ENCODE data around the gene MAPK4.

The MAPK4 gene

DNA sequence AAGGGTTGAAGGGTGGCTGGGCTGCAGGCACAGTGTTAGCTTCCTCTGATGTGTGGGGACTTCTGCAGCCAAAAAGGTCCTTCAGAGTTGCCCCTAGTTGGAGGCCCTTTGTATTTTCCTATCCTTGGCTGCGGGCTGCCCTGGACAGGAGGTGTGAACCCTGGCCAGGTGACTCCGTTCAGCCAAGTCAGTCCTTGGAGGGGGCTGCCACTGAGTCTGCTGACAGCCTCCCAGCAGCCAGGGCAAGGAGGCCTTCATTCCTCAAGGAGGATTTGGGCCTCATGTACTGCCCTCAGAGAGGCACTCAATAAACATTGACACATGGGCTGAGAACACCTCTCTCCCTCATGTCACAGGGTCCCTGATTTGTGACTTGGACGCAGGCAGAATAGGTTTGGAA lies 62.4 kb downstream of the MAPK4 start:
- TF ChIP-seq EZH2 (IDR thresholded peaks at IDR 0.05; ENCODE audit: borderline replicate concordance, low read depth, low read length, severe bottlenecking), result no peak
- TF ChIP-seq, protein P1, sequence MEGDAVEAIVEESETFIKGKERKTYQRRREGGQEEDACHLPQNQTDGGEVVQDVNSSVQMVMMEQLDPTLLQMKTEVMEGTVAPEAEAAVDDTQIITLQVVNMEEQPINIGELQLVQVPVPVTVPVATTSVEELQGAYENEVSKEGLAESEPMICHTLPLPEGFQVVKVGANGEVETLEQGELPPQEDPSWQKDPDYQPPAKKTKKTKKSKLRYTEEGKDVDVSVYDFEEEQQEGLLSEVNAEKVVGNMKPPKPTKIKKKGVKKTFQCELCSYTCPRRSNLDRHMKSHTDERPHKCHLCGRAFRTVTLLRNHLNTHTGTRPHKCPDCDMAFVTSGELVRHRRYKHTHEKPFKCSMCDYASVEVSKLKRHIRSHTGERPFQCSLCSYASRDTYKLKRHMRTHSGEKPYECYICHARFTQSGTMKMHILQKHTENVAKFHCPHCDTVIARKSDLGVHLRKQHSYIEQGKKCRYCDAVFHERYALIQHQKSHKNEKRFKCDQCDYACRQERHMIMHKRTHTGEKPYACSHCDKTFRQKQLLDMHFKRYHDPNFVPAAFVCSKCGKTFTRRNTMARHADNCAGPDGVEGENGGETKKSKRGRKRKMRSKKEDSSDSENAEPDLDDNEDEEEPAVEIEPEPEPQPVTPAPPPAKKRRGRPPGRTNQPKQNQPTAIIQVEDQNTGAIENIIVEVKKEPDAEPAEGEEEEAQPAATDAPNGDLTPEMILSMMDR (IDR thresholded peaks at IDR 0.05; ENCODE audit: borderline replicate concordance, extremely low read depth, low read length, poor library complexity, severe bottlenecking), result no peak
- H2AFZ ChIP-seq (ENCODE audit: low read depth, low read length), result no peak overlapping the region
- no peak for ATAC-seq (ENCODE audit: insufficient read depth, low read depth)
- no peak overlapping the region for H3K4me2 ChIP-seq (ENCODE audit: insufficient read depth, low read length)
- no peaks in the 10 kb centered on the region for H3K36me3 ChIP-seq (ENCODE audit: insufficient read depth, low read length)
- no peak overlapping the region for H3K9ac ChIP-seq (ENCODE audit: low read depth, low read length)
- no peak for DNase-seq
- H3K27ac ChIP-seq (ENCODE audit: low read length), result no peak overlapping the region
- H3K9me3 ChIP-seq (ENCODE audit: insufficient read depth, low read length, severe bottlenecking), result no peaks in the 10 kb centered on the region
- no peaks in the 10 kb centered on the region for H3K4me1 ChIP-seq (ENCODE audit: insufficient read depth, low read length)
- no peak overlapping the region for H3K4me3 ChIP-seq (ENCODE audit: low read depth in 1 of 2, low read length in 2 of 2)
- no peaks in the 10 kb centered on the region for H4K20me1 ChIP-seq (ENCODE audit: insufficient read depth, low read length)
- H3K79me2 ChIP-seq (ENCODE audit: insufficient read depth, low read length), result no peaks in the 10 kb centered on the region
- H3K27me3 ChIP-seq (ENCODE audit: insufficient read depth, low read length, poor library complexity), result peaks cover 3% of the 10 kb centered on the region

DNA sequence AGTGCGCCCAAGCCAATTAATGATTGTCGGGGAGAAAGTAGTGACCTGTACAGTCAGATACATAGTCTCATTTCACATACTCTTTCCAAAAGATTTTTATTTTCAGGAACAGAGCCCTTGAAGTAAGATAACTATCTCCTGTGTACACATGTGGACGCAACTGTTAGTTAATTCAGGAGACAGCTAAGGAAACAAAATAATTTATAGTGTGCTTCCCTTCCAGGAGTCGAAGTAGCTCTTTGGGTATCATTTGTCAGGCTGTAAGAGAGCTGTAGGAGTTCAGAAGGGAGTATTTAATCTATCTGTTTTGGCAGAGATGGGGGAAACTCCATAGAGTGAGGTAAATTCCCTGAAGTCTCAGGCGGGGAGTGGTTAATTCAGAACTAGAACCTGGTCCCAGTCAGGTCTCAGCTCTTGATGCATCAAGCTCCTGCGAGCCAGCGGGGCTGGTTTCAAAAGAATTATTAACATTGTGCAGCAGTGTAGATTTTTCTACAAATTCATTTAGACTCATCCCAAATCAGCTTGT lies 63.0 kb downstream of the MAPK4 start:
- Histone ChIP-seq H2AFZ (ENCODE audit: low read depth, low read length) (no peak overlapping the region), H3K79me2 (ENCODE audit: insufficient read depth, low read length) (no peaks in the 10 kb centered on the region), H4K20me1 (ENCODE audit: insufficient read depth, low read length) (no peaks in the 10 kb centered on the region), H3K4me1 (ENCODE audit: insufficient read depth, low read length) (no peaks in the 10 kb centered on the region), H3K27ac (ENCODE audit: low read length) (no peak overlapping the region), H3K36me3 (ENCODE audit: insufficient read depth, low read length) (no peaks in the 10 kb centered on the region), H3K9me3 (ENCODE audit: insufficient read depth, low read length, severe bottlenecking) (no peaks in the 10 kb centered on the region), H3K4me3 (ENCODE audit: low read depth in 1 of 2, low read length in 2 of 2) (no peak overlapping the region), H3K4me2 (ENCODE audit: insufficient read depth, low read length) (no peak overlapping the region), H3K9ac (ENCODE audit: low read depth, low read length) (no peak overlapping the region), H3K27me3 (ENCODE audit: insufficient read depth, low read length, poor library complexity) (peaks cover 3% of the 10 kb centered on the region)
- ATAC-seq (ENCODE audit: insufficient read depth, low read depth) (no peak), DNase-seq (no peak)
- no peak for TF ChIP-seq EZH2 (IDR thresholded peaks at IDR 0.05; ENCODE audit: borderline replicate concordance, low read depth, low read length, severe bottlenecking)
- TF ChIP-seq, protein P1 (IDR thresholded peaks at IDR 0.05; ENCODE audit: borderline replicate concordance, extremely low read depth, low read length, poor library complexity, severe bottlenecking), result no peak

DNA sequence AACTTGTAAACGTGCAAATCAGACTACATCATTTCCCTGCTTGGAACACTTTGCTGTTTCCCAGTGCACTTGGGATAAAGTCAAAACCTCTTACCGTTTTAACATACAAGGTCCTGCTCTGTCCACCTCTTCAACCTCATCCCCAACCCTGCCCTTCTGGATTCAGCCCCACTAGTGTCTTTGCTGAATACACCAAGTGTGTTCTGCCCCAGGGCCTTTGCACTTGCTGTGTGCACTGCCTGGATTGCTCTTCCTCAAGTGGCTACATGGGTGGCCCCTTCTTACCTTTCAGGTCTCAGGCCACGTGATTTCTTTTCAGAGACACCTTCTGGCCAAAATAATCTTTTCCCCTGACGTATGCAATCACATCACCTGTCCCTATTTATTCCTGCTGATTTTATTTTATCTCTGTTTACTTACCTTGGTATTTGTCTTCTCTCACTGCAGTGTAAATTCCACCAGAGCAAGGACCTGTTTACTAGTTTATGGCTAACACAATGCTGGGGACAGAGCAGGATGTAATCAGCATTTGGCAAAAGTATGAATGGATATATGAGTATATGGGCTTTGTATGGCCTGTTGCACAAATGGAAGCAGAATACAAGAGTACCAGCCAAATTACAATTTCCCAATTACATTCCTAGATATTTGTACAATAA lies 63.9 kb downstream of the MAPK4 start:
- Histone ChIP-seq H3K4me2 (ENCODE audit: insufficient read depth, low read length) (no peak overlapping the region), H3K27me3 (ENCODE audit: insufficient read depth, low read length, poor library complexity) (peaks cover 3% of the 10 kb centered on the region), H3K4me3 (ENCODE audit: low read depth in 1 of 2, low read length in 2 of 2) (no peak overlapping the region), H3K9me3 (ENCODE audit: insufficient read depth, low read length, severe bottlenecking) (no peaks in the 10 kb centered on the region), H3K9ac (ENCODE audit: low read depth, low read length) (no peak overlapping the region), H4K20me1 (ENCODE audit: insufficient read depth, low read length) (no peaks in the 10 kb centered on the region), H3K79me2 (ENCODE audit: insufficient read depth, low read length) (no peaks in the 10 kb centered on the region), H3K27ac (ENCODE audit: low read length) (no peak overlapping the region), H2AFZ (ENCODE audit: low read depth, low read length) (no peak overlapping the region), H3K4me1 (ENCODE audit: insufficient read depth, low read length) (no peaks in the 10 kb centered on the region), H3K36me3 (ENCODE audit: insufficient read depth, low read length) (no peaks in the 10 kb centered on the region)
- no peak for DNase-seq
- no peak for TF ChIP-seq EZH2 (IDR thresholded peaks at IDR 0.05; ENCODE audit: borderline replicate concordance, low read depth, low read length, severe bottlenecking)
- TF ChIP-seq, protein P1 (IDR thresholded peaks at IDR 0.05; ENCODE audit: borderline replicate concordance, extremely low read depth, low read length, poor library complexity, severe bottlenecking), result no peak
- ATAC-seq (ENCODE audit: insufficient read depth, low read depth), result no peak

Data from DND-41 (cell line).